ENCODE results near the gene C6orf15.
A peak's percentile ranks its signal among the peaks of the same experiment; 100 is the strongest.
"Not testable (repeated sequence)": the region's sequence is repeated elsewhere in the genome, so short reads cannot be mapped to it uniquely, and the experiment has no call there.

Gene C6orf15

DNA sequence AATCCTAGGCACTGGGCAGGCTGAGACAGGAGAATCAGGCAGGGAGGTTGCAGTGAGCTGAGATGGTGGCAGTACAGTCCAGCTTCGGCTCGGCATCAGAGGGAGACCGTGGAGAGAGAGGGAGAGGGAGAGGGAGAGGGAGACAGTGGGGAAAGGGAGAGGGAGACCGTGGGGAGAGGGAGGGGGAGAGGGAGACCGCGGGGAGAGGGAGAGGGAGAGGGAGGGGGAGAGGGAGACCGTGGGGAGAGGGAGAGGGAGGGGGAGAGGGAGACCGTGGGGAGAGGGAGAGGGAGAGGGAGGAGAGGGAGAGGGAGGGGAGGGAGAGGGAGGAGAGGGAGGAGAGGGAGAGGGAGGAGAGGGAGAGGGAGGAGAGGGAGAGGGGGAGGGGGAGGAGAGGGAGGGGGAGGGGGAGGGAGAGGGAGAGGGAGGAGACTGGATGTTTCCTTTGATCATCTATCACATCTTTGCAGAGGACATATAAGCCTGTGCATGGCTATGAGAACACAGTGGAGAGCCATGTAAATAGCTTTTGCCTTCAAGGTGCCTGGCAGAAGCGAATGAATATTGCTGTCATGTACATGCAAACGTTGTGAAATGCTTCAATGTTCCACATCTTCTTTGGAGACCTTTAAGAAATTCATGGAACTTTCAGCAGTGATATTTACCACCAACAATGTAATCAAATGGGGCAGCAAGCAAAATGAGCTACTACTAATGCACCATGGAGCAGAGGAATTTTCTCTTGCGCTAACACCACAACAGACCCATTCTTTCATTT is 44.3 kb downstream of the C6orf15 start:
- peak in 6 of 14 donors; percentile 27 to 48 (median 44) for DNase-seq

DNA sequence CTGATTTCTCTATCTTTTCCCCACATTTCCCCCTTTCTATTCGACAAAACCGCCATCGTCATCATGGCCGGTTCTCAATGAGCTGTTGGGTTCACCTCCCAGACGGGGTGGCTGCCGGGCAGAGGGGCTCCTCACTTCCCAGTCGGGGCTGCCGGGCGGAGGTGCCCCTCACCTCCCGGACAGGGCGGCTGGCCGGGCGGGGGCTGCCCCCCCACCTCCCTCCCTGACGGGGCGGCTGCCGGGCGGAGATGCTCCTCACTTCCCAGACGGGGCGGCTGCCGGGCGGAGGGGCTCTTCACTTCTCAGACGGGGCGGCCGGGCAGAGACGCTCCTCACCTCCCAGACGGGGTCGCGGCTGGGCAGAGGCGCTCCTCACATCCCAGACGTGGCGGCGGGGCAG is 45.3 kb downstream of the C6orf15 start:
- DNase-seq: not testable (repeated sequence)

DNA sequence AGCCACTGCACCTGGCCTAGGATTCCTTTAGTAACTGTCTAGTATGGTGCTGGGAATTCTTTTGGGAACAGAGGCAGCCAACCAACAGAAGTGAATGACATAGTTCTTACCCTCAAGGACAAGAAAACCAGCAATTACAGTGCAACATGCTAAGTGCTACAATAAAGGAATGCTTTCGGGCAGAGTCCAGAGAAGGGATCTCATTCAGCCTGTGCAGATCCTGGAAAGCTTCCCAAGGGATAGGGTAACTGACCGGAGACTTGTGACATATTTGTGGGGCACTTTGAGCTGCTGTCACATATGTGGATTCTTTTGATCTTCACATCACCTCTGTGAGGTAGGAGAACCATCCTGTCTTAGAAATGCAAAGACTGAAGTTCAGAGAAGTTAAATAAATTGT is 46.8 kb downstream of the C6orf15 start:
- DNase-seq: no peak

DNA sequence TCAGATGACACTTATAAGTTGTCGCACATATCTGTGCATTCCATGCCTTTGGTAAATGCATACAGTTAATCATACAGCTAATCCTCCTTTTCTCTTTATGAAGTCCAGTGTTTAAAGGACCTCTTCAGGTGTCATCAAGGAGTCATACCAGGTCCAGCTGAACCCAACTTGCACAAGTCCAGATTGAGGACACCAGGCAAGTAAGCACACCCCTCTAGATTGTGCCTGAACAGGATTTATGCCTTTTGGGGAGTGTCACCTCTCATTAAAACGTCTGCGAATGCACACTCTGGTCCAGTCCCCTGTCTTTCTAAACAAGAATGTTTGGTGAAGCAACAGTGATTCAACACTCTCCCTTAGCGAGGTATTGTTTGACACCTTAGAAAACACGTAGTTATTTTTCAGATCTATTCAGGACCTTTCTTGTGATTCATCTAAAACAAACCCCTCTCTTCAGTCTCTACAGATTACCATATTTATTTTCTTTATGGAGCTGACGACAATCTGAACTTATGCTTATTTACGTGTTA is 48.4 kb downstream of the C6orf15 start:
- DNase-seq: no peak

Data from C1 segment of cervical spinal cord (tissue), 14 donors.